ENCODE data around the gene DIP2C.
A peak's percentile ranks its signal among the peaks of the same experiment; 100 is the strongest.

DIP2C gene

DNA sequence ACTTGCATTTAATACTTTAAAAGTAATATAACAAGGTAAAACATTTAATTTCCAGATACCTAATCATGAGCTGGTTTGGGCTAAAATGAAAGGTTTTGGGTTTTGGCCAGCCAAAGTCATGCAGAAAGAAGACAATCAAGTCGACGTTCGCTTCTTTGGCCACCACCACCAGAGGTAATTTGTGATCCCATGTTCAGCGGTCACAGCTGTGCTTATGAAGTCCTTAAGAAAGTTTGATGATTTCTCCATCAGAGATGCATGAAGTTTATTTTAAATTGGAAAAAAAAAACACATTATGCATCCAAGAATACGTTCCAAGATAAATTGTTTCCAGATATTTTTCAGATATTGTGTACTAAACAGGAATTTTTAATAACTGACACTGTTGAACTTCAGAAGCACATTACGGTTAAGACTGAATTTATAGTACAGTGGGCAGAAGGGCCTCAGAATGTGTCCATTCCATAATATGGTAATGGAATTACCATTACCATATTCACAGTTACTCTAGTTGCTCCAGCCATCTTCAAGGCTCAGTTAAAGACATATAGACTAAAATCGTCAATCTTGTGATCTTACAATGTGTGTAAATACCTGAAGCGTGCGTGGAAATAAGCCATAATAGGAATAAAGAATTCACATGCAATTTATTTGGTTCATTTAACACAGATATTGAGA, 447.4 kb downstream of the DIP2C start:
- DNase-seq: no peak

DNA sequence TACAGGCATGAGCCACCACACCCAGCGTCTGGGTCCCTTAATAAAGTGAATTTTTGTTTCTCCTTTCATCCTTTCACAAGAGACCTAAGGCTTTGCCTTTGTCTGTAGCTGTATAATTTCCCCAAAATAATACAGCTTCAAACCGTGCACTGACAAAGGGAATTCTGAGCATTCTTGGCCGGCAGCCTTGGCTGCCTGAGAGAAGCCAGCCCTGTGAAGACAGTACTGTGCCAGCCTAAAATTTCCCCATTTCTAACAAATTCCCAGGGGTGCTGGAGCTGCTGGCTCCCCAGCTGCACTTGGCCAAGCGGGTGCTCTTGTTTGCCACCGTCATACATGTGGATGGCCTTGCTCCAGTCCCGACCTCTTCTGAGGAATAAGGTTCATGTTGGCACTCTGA, 448.0 kb downstream of the DIP2C start:
- no peak for DNase-seq

DNA sequence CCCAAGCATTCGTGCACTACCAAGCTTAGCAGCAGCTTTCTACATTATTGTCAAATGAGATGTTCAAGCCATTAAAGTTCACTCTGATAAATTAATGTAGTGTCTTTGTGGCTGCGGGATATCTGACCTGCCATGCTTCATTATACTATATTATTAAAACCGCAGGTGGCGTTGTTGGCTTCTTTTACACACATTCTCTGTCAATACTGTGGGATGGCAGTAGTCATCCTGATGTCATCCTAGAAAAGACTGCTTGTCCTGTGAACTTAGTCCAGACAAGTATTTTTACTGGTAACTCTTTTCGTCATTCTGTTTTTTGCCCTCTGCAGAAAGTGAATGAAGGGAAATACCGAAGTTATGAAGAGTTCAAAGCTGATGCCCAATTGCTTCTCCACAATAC, 450.4 kb downstream of the DIP2C start:
- no peak for DNase-seq

DNA sequence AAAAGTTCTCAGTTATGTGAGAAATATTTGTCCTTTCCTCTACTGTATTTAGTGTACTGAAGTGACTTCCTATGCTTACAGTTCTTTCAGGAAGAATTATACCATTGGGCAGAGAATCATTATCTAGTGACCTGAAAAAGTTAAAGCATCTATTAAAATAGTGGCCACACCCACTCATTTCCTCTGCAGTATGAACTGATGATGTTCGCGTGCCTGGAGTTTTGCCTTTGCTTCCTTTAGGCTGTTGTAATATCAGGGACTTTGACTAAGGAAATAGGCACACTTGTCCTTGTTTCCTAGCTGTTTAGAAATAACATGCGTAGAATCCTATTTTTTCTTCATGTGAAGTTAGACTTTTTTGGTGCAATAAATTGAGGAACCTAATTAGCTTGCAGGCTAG, 453.6 kb downstream of the DIP2C start:
- no peak for DNase-seq

DNA sequence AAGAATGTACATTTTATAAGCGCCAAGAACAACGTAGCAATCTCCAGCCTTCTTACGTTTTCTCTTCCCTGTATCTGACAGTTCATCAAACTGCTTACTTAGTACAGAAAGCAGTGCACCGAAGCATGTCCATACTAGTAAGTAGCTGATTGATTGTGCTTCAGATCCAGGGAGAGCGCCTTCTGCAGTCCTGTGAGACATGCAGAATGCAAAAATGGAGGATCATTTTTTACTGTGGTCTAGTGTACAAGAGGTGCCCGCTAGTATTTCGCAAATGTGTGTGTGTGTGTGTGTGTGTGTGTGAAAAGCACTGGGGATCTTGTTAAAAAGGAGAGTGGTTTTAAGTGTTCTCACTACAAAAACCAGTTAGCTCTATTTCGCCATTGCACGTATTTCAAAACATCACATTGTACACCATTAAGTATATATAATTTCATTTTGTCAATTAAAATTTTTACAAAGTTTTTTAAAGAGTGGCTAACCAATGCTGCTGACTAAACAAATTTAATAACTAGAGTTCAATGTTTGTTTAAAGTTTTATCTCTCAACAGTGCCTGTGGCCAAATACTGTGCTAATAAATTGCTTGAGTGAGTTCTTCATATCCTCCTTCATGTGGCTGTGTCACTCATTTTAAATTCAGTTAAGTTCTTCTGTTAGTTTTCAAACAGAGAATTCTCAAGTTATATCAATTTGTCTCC, 454.6 kb downstream of the DIP2C start:
- peak; percentile 22 for DNase-seq

DNA sequence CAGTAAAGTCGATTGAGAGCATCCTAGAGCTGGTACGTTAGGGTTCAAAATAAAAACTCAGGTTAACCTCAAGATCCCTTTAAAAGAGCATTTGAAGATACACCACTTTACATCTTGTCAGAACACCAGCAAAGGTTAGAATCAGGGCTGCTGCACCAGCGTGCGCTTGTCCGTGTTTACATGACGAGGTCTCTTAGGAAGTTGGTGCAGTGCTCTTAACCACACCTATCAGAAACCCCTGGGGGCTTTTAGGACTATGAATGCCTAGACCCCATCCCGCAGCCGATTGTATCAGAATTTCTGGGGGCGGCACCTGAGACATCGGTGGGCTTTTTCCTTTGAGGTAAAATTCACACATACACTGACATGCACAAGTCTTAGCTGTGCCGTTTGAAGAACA, 456.6 kb downstream of the DIP2C start:
- DNase-seq: no peak

DNA sequence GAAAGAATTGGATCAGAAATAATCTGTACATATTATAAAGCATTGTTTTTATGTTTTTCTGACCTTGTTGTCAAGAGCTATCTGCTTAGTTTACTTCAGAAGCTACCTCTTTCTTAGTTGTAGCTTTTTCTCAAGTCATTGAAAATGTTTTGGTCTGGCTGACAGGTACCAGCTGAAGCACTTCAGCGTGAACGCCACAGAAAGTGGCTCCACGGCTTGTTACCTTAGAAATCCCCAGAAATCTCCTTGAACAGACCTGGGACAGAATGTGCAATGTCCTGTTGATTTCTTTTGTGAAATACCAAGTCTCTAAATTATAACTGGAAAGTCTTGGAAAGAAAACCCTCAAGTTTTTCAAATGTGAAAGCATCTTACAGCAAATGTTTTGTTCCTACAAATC, 457.4 kb downstream of the DIP2C start:
- no peak for DNase-seq

DNA sequence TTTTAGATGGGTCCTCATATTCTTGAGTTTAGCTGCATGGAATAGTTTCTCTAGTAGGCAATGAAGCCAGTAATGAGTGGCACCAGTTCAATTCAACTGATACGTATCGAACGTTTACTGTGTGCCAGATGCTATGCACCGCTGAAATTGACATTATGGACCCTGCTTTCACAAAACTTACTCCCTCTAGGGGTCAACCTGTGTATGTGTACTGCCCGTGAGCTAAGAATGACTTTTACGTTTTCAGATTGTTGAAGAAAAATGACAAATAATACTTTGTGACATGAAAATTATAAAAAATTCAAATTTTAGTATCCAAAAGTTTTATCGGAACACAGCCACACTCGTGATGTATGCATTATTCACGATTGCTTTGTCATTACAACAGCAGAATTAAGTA, 458.7 kb downstream of the DIP2C start:
- DNase-seq: peak; percentile 55

DNA sequence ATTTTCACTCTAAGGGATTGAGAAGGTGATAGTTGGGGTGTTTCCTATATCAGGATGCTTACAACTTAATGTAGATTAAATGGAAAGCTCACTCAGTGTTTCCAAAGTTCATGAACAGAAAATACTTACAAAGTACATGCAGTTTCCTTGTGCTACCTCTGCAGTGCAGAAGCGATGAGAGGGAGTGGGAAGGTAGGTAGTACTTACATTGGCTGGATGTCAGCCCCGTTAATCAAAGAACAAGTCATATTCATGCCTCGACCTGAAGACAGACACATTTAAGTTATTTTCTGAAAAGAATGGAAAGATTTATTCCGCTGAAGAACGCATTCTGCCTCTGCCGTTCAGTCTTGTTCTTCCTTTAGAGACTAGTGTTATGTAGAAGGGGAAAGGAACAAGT, 461.1 kb downstream of the DIP2C start:
- DNase-seq: no peak

DNA sequence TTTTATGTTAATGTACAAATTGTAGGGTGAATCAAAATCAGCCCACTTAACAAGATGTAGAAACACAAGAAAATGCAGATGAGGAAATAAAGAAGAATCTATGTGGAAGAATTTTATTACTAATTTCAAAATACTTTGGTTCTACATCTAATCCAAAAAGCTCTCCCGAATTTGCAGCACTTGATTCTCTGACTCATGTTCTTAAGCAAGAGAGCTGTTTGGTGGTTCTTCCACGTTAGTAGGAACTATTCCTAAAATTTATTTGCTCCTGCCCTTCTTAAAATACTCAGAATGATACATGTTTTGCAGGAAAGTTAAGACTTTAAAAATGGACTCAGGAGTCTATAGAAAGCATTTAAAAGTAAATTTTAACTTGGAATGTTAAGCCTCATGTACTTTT, 462.5 kb downstream of the DIP2C start:
- no peak for DNase-seq

DNA sequence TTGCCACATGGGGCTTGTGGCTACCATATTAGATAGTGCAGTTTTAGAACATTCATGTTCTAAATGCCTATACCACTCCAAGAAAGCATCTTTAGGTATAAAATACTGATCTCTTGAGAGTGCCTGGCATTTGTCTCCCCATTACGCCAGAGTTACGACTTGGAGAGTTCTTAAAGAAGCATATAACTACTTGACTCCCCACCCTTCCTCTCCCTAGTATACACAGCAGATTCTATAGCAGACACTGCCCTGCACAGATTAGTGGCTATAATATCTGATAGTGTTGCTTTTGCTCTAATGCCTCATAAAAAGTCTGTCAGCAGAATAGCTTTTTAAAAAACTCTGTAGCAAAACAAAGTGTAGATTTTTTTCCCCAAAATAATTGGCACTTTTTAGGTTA, 463.4 kb downstream of the DIP2C start:
- DNase-seq: no peak

DNA sequence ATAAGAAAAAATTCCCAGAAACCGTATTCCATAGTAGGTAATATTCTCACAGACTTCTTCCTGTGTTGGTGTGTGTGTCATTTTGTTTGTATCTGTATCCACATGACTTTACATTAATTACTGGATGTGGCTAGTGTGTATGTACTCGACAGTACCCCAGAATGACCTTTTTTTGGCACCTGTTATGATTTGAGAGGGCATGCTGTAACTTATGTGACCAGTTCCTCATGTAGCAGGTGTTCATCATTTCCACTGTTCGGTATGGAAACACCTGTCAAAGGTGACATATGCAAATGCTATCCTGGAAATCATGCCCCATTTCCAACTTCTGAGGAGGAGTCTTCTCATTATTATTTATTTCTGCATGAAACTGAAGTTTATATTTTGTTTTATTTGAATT, 464.9 kb downstream of the DIP2C start:
- no peak for DNase-seq
